ENCODE data around the gene OSBPL9. TPM values are rescaled to one million over a fixed set of nuclear protein-coding genes. Genes with fewer than 3 reads are reported as not detected.

Gene OSBPL9
- total RNA-seq, 2 donors from 2014 or later = 94.1 to 114 TPM

- no peaks in the 10 kb centered on the region for H3K36me3 ChIP-seq
- no peak for ATAC-seq (ENCODE audit: insufficient number of reproducible peaks, low FRiP score, low read depth)
Observed at GRCh38 chr1:51726051-51726450, 109.2 kb downstream of the OSBPL9 start.

GRCh38 chr1:51726544-51727225 is 109.8 kb downstream of the OSBPL9 start:
- no peak overlapping the region for H3K4me3 ChIP-seq
- H3K4me1 ChIP-seq (ENCODE audit: control insufficient read depth in 1 of 2, low read depth in 2 of 2) = peaks cover 12 to 51% of the 10 kb centered on the region in 2 donors
- H3K27me3 ChIP-seq (replicated peaks; ENCODE audit: insufficient read depth) = no peaks in the 10 kb centered on the region
- ATAC-seq (ENCODE audit: insufficient number of reproducible peaks, low FRiP score, low read depth) (no peak), DNase-seq (ENCODE audit: low spot score) (no peak)
- no peaks in the 10 kb centered on the region for H3K36me3 ChIP-seq
- TF ChIP-seq CTCF (IDR thresholded peaks at IDR 0.05) = no peak
- no peaks in the 10 kb centered on the region for H3K9me3 ChIP-seq
- H3K27ac ChIP-seq = no peak overlapping the region

More at GRCh38 chr1:51726051-51726450, 109.2 kb downstream of the OSBPL9 start:
- H3K9me3 ChIP-seq = no peaks in the 10 kb centered on the region
- H3K4me3 ChIP-seq = no peak overlapping the region
- no peak overlapping the region for H3K27ac ChIP-seq
- H3K4me1 ChIP-seq (ENCODE audit: control insufficient read depth in 1 of 2, low read depth in 2 of 2) = peaks cover 12 to 46% of the 10 kb centered on the region in 2 donors
- TF ChIP-seq CTCF (IDR thresholded peaks at IDR 0.05) = no peak
- DNase-seq (ENCODE audit: low spot score) = no peak
- no peaks in the 10 kb centered on the region for H3K27me3 ChIP-seq (replicated peaks; ENCODE audit: insufficient read depth)

- no peak for DNase-seq (ENCODE audit: low spot score)
- Histone ChIP-seq H3K36me3 (no peaks in the 10 kb centered on the region), H3K27ac (no peak overlapping the region), H3K27me3 (replicated peaks; ENCODE audit: insufficient read depth) (no peaks in the 10 kb centered on the region), H3K4me1 (ENCODE audit: control insufficient read depth in 1 of 2, low read depth in 2 of 2) (peaks cover 17 to 58% of the 10 kb centered on the region in 2 donors), H3K9me3 (no peaks in the 10 kb centered on the region), H3K4me3 (no peak overlapping the region)
- ATAC-seq (ENCODE audit: insufficient number of reproducible peaks, low FRiP score, low read depth) = no peak
- TF ChIP-seq CTCF (IDR thresholded peaks at IDR 0.05) = no peak
Observed at GRCh38 chr1:51727366-51727765, 110.5 kb downstream of the OSBPL9 start.

GRCh38 chr1:51728611-51729155 is 111.8 kb downstream of the OSBPL9 start:
- DNase-seq (ENCODE audit: low spot score) = no peak
- peaks cover 28 to 71% of the 10 kb centered on the region in 2 donors for H3K4me1 ChIP-seq (ENCODE audit: control insufficient read depth in 1 of 2, low read depth in 2 of 2)
- H3K9me3 ChIP-seq = no peaks in the 10 kb centered on the region

More at GRCh38 chr1:51728611-51729155, 111.8 kb downstream of the OSBPL9 start:
- H3K27me3 ChIP-seq (replicated peaks; ENCODE audit: insufficient read depth) = no peaks in the 10 kb centered on the region
- peak overlapping the region; percentile 75 for H3K4me3 ChIP-seq
- TF ChIP-seq CTCF (IDR thresholded peaks at IDR 0.05) = no peak
- no peak for ATAC-seq (ENCODE audit: insufficient number of reproducible peaks, low FRiP score, low read depth)
- no peak overlapping the region for H3K27ac ChIP-seq
- H3K36me3 ChIP-seq = no peaks in the 10 kb centered on the region
